ENCODE results near the gene EPHB2.

DNA sequence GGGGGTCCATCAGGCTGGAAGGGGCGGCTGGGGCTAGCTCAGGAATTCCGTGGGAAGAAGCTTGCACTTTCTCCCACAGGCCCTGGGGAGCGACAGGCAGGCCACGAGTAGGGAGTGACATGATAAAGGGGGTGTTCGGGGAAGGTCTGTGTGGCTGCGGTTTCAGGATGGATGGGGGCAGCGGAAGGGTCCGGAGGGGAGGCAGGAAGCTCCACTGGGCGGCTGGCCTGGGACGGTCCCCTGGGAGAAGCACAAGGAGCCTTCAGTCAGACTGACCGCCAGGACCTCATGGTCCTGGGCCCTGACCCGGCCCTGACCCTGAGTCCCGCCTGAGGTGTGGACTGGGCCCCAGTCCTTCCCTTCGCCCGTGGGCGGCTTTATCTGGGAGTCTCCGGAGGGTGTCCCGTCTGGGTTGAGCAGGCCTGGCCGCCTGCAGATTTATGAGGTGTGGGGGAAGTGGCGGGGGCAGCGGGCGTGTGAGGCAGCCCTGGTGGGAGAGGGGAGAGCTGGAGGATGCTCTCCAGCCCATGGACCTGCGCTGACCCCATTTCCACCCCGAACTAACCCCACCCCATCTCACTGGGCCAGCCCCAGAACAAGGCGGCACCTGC lies 45.6 kb downstream of the EPHB2 start:
- TF ChIP-seq, protein P1, sequence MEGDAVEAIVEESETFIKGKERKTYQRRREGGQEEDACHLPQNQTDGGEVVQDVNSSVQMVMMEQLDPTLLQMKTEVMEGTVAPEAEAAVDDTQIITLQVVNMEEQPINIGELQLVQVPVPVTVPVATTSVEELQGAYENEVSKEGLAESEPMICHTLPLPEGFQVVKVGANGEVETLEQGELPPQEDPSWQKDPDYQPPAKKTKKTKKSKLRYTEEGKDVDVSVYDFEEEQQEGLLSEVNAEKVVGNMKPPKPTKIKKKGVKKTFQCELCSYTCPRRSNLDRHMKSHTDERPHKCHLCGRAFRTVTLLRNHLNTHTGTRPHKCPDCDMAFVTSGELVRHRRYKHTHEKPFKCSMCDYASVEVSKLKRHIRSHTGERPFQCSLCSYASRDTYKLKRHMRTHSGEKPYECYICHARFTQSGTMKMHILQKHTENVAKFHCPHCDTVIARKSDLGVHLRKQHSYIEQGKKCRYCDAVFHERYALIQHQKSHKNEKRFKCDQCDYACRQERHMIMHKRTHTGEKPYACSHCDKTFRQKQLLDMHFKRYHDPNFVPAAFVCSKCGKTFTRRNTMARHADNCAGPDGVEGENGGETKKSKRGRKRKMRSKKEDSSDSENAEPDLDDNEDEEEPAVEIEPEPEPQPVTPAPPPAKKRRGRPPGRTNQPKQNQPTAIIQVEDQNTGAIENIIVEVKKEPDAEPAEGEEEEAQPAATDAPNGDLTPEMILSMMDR (conservative IDR thresholded peaks at IDR 0.05; ENCODE audit: low read length) = no peak
- no peak for TF ChIP-seq EZH2phosphoT487 (IDR thresholded peaks at IDR 0.05; ENCODE audit: borderline replicate concordance)

All from Loucy (cell line).